Measurements from ENCODE around the gene ADD1. TPM values are rescaled to one million over a fixed set of nuclear protein-coding genes. Genes with fewer than 3 reads are reported as not detected.
A peak's percentile ranks its signal among the peaks of the same experiment; 100 is the strongest.

Gene ADD1
- total and polyA plus RNA-seq, 2 donors (not counting 1 experiment from before 2014, with no cell fraction given): 302 to 383 TPM

GRCh38 chr4:2931512-2932301 is 88.1 kb downstream of the ADD1 start:
- Histone ChIP-seq H4K20me1 (ENCODE audit: control insufficient read depth, insufficient read depth, low read length, poor library complexity, severe bottlenecking) (peaks cover 68% of the 10 kb centered on the region), H3K27ac (ENCODE audit: low read length in 2 of 2) (peak overlapping the region; percentile 86 to 92), H3K4me3 (ENCODE audit: control extremely low read depth in 1 of 5, extremely low read depth in 1 of 5, insufficient read depth in 1 of 5, low read depth in 2 of 5, low read length in 4 of 5) (peak overlapping the region in 3 of 5 experiments; percentile 4 to 29 (median 15)), H3K36me3 (replicated peaks in 1 of 2; ENCODE audit: control extremely low read depth in 1 of 2, control insufficient read depth in 1 of 2, extremely low read depth in 1 of 2, insufficient read depth in 2 of 2, low read length in 1 of 2) (peaks cover 0 to 48% of the 10 kb centered on the region in 2 experiments), H3K27me3 (replicated peaks in 1 of 4; ENCODE audit: control extremely low read depth in 1 of 4, control insufficient read depth in 3 of 4, insufficient read depth in 4 of 4, low read length in 3 of 4) (no peaks in the 10 kb centered on the region), H2AFZ (ENCODE audit: insufficient read depth, low read depth, low read length, poor library complexity, severe bottlenecking) (peak overlapping the region; percentile 19), H3K9ac (ENCODE audit: low read length) (peak overlapping the region; percentile 35), H3K9me3 (ENCODE audit: control extremely low read depth in 1 of 3, control insufficient read depth in 2 of 3, insufficient read depth in 1 of 3, low read length in 2 of 3) (no peaks in the 10 kb centered on the region), H3K4me1 (ENCODE audit: control insufficient read depth in 2 of 2, insufficient read depth in 2 of 2, low read length in 2 of 2) (peaks cover 39 to 54% of the 10 kb centered on the region in 2 donors), H3K4me2 (replicated peaks; ENCODE audit: low read depth, low read length, poor library complexity, severe bottlenecking) (peak overlapping the region; percentile 79), H3K79me2 (ENCODE audit: control insufficient read depth, insufficient read depth, low read length) (peaks cover 27% of the 10 kb centered on the region)
- 22% methylated on average over 36 of the region's 38 CpGs for WGBS (ENCODE audit: insufficient coverage)
- TF ChIP-seq EZH2 (IDR thresholded peaks at IDR 0.05; ENCODE audit: borderline replicate concordance, insufficient read depth, low read depth, low read length, poor library complexity, severe bottlenecking) (no peak), CTCF (IDR thresholded peaks at IDR 0.05) (peak; percentile 54)
- peak overlapping the region; percentile 96 for H3K27ac Mint-ChIP-seq
- intact Hi-C loops (cut with micrococcal nuclease): loop anchor here (1.0 to 10.0 kb wide), 8 partner anchors 9 to 447 kb away; no protein-coding TSS in a partner anchor
- DNase-seq (peak; percentile 93), ATAC-seq (ENCODE audit: low read depth) (peak; percentile 73)
- ChIA-PET POLR2A (interaction anchor here (0.6 kb wide), 1 partner anchor 378 kb away, joined by 3 read pairs; no protein-coding TSS in a partner anchor), CTCF (interaction anchor here (1.0 to 1.8 kb wide), 3 partner anchors 10 to 168 kb away, joined by 3 to 5 read pairs (median 5); no protein-coding TSS in a partner anchor)
- H3K4me1 Mint-ChIP-seq: peaks cover 42% of the 10 kb centered on the region
- H3K4me3 Mint-ChIP-seq: peak overlapping the region; percentile 79
- no peaks in the 10 kb centered on the region for H3K27me3 Mint-ChIP-seq
- H3K9me3 Mint-ChIP-seq (ENCODE audit: insufficient read depth): no peaks in the 10 kb centered on the region
